CD4-positive, alpha-beta T cell treated with Interleukin-10 for 1 hour (primary cell): ENCODE results near the gene MARK1.
"Not testable (repeated sequence)": the region's sequence is repeated elsewhere in the genome, so short reads cannot be mapped to it uniquely, and the experiment has no call there.

ENCODE experiments used
- DNase-seq: peaks from one replicate; pipeline ENCODE4 v3.0.0-alpha.2; 2020

The MARK1 gene

DNA sequence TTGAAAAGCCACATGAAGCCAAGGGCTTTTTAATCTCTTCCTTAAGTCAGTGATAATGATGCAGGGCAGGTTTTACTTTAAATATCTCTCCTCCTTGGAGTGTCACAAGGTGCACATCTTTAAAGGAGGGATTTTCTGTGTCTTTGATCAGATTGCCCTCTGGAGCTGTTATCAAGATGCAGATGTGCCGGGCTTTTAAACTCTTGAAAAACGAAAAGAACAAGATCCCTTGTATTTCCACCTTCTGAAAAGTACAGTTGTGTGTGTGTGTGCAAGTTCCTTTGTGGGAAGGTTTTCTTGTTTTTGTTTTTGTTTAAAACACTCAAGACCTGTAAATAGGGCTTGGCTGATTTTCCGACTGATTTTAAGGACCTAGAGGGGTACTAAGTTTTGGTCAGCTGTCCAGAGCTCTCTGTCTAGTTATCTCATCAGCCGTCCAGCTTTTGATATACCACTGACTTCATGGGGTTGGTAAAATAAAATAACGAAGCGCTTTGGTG is 1.6 kb downstream of the MARK1 start:
- no peak for DNase-seq

DNA sequence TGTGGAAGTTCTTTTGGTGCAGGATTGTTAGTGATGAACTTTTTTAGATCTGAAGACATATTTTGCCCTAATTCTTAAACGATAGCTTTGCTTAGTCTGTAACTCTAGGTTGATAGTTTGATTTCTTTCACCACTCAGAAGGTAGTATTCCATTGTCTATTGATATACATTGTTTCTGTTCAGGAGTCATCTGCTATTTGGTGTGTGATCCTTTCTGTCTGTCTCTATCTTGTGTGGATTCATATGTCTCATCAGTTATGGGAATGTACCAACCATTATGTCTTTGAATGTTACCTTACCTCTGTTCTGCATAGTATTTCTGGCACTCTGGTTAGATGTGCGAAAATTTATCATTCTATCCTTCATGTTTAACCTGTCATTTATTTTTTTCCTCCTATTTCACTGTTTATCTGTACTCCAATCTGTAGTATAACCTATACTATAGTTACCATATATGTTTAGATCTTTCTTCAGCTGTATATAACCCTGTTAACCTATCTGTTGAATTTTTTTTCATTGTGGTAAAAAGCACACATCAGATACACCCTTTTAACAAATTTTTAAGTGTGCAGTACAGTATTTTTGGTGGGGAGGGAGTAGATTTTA is 5.7 kb downstream of the MARK1 start:
- no peak for DNase-seq

DNA sequence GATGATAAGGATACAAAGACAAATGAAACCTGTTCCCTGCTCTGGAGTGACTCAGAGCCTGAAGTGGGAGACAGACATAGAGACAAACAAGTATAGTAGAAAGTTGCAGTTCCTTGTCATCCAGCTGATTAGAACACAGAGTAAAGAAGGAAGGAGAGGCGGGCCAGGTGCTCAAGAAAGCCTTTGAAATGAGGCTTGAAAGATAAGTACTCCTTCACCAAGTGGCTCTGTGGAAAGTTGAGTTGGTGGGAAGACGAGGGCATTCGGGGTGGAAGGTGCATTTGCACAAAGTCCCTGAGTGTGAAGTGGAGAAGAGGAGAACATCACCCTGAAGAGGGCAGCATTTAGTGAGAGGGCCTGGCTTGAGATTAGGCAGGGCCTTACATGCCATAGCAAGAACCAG is 17.0 kb downstream of the MARK1 start:
- no peak for DNase-seq

DNA sequence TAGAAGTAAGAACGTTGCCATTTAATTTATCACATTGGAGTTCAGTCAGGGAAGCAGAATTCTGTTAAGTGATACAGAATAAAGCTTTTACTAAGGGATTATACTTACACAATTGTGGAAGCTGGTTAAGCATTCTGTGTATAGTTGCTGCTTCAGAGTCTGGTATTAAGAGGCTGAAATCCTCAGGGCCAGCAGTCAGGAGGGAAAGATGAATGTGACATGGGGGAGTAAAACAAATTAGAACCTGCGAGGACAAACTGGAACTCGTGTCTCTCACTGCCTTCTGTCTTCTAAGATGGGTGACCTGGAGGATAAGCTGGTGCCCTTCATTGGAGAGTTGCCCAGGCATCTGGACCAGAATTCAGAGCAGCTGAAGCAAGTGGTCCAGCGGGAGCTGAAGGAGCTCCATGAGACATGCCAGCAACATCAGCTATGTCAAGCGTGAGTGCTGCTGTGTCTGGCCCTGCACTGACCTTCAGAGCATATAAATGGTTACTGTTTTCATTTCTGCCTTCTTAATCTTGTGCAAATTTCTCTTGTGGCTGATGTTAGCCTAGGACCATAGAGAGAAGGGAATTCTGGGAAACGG is 23.0 kb downstream of the MARK1 start:
- DNase-seq: no peak

DNA sequence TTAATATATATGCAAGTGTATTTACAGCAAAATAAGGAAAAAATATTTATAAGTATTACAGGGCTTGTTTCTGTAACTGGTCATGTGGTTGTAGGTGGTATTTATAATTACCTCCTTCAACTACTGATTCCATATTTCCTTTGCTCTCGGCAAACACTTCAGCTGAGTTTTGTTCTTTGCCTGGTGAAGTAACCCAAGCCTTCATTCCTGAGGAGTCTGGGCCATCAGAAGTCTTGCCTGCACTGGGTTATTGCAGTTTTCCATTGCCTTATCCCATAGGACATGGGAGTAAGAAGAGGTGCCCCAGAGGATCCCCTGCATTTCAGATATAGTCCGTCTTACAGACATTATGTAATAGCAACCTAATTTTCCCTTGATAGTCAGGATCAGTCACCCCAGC is 23.8 kb downstream of the MARK1 start:
- DNase-seq: no peak

DNA sequence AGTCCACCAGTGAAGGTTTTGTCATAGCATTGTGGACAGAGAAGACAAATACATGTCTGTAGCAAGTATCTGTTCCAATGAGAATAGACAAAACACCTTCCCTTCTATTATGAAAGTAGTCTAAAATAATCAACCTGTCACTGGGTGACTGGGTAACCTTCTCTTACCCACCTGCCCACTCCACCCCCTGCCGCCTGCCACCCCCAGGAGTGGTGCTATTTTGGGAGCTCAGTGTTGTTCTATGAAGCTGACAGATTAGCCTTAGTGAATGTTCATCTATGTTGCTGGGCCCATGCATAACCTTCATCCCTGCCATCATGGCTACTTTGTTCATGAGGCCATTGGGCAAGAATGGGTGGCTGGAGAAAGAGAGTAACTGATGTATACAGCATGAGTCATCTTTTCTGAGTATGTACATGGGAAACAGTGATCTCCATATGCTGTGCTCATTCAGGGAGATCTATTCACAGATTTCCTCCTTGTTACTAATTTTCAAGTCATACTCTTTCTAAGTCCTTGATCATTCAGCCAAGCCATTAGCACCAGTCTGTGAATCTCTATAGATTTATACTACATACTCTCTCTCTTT is 24.8 kb downstream of the MARK1 start:
- DNase-seq: no peak

DNA sequence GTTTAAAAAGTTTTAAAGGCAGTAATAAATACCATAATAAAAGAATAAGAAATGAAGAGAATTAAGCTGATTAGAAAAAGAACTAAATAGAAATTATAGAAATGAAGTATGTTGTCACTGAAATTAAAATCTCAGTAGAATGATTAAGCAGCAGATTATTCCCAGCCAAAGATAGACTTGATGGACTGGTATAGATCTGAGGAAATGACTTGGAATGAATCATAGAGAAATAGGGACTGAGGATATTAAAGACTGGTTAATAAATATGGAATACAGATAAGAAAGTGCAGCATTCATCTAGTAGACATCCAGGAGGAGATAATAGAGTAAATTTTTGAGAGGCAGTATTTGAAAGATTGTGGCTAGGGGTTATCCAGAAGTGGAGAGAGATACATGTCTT is 28.7 kb downstream of the MARK1 start:
- DNase-seq: no peak

DNA sequence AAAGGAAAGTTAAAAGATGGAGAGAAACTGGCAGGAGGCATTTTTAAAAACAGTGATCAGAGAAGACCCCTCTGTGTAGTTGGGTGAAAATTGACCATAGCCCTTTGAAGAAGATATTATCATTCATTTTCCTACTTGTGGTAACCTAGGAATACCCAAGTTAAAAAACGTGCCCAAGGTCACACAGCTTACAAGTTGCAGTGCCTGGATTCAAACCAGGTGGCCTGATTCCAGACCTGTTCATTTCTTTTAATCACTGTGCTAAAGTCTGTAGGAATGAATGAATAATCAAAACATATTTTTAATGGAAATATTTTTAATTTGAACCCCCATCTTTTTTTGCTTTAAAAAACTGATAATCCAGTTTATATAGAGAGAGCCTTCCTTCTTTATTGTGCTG is 35.6 kb downstream of the MARK1 start:
- no peak for DNase-seq

DNA sequence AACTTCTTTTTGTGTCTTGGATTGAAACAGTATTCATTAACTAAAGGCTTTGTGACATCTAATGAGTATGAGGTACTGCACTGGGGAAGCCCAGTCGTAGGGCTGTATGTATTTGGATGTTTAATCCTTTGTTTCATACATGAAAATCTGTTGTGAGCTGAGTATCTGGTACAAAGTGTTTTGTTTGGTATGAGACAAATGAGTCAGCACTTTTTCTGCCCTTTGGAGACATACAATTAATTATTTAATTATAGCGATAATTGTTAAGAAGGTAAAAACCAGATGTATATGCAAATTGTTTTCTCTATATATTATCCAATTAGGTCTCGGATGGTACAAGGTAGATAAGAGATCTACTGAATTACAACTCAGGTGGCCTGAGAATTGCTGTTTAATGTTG is 36.3 kb downstream of the MARK1 start:
- no peak for DNase-seq

DNA sequence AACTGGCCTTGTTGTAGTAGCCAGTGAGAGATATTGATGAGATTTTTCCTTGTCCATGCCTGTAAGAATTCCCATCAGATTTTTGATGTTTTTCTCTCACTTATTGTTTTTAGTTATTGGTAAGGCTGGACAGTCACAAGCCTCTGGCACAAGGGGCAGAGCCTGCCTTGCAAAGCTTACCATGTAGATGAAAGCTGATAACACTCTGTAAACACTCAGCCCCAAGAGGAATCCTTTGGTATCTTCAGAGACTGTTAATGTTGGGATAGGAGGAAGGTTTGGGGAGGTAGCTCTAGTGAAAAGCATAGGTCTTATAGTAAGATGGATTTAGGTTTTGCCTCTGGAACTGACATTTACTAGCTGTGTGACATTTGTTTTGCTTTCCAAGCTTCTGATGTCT is 37.7 kb downstream of the MARK1 start:
- no peak for DNase-seq

DNA sequence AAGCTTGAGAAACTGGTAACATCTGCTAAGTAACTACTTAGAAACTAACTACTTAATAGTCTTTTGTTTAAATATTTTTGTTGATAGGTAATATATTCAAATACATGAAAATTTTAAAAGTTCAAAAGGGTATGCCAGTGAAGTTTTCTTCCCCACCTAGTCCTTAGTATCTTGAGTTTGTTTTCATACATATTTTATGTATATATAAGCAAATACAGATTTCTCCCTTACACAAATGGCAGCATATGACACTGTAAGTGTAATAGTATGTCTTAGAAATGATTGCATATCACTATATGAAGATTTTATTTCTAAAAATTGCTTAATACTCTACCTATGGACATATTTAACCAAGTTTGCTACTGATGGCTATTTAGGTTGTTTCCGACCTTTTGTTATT is 38.9 kb downstream of the MARK1 start:
- no peak for DNase-seq

DNA sequence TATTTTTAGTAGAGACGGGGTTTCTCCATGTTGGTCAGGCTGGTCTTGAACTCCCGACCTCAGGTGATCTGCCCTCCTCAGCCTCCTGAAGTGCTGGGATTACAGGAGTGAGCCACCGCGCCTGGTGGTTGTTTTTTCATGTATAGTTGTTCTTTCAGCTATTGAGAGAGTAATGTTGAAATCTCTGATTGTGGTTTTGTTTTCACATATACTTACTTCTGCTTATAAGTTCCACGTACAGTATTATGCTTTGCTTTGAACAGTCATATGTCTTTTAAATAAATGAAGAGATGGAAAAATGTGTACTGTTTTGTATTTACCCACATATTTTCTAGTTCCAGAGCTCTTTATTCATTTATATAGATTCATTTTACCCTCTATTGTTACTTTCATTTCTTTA is 44.5 kb downstream of the MARK1 start:
- no peak for DNase-seq

DNA sequence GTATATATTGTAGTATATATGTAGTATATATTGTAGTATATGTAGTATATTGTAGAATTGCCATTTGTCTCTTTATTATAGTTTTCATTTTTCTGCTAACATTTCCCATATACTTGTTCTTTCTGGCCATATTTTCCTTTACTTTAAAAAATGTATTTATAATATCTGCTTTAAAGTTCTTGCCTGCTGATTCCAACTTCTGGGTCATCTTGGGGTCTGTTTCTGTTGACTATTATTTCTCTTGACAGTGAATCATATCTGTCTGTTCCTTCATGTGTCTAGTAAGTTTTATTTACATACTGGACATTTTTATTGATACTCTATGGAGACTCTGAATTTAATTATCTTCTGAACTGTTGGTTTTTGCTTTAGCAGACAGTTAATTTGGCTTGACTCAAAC is 45.9 kb downstream of the MARK1 start:
- DNase-seq: no peak

DNA sequence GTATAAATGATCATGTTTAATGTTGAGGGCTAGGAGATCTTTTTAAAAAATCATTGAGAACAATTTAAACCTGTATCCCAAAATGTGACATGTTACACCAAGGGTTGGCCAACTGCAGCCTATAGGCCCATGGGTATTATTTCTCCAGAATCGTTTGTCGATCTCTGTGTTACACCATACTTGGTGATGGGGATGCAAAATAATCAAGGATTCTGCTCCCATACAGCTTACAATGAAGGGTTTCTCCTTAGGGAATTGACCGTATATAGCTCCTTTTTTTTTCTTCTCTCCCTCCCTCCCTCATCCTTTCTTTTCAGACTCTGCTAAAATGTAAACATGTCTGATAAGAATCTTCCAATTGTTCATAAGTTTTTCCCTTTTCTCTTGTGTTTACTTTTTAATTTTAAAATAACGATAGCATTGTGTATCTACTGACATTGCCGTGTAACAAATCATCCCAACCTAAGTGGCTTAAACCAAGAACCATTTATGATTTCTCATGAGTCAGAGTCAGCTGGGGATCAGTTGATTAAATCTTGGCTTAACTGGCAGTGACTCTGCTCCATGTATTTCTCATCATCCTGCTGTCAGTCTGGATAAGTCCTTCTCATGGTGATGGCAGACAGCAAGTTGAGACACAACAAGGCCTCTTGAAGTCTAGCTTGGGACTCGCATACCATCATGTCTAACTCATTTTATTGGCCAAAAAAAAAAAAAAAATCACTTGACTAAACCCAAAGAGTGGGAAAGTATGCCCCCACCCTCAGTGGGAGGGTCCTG is 48.0 kb downstream of the MARK1 start:
- no peak for DNase-seq

DNA sequence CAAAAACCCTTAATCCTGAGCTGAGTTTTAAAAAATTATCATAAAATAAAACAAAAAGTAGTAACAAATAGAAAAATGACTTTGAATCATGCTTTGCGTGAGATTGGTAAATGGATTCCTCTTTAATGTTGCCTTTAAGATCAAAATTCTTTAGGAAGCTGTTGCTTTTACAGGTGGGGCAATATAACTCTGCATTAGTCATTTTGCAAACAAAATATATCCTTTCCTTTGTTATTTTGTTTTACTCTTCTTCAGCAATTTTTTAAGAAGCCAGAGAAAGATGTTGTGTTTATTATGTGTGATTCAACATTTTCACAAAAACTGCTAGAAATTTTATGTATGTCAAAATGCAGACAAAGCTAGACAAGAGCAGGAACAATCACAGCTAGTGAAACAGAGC is 50.0 kb downstream of the MARK1 start:
- DNase-seq: no peak

DNA sequence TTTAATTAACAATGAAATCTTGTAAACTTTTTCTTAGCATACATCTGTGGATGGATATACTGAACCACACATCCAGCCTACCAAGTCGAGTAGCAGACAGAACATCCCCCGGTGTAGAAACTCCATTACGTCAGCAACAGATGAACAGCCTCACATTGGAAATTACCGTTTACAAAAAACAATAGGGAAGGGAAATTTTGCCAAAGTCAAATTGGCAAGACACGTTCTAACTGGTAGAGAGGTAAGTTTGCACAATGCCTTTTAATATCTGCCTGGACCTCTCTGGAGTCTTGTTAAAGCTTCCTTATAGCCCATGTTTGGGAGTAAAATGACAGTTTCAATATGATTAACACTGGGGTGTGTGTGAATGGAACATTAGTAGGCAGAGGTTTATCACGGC is 51.4 kb downstream of the MARK1 start:
- no peak for DNase-seq

DNA sequence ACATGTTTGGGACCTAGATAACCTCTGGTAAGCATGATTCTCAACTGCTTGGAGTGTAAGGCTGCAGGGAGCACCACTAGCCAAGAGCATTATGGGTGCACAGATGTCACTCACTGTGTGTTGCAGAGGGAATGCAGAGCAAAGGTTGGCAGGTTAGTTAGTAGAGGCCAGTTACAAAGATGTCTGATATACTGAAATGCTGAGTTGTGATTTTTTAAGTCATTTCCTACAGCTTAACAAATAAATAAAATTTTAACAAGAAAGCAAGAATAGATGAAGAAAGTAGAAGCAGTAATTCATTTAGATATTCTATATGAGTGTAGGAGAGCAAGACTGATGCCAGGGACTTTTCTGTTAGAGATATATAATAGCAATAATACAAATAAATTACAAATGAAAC is 64.8 kb downstream of the MARK1 start:
- no peak for DNase-seq

DNA sequence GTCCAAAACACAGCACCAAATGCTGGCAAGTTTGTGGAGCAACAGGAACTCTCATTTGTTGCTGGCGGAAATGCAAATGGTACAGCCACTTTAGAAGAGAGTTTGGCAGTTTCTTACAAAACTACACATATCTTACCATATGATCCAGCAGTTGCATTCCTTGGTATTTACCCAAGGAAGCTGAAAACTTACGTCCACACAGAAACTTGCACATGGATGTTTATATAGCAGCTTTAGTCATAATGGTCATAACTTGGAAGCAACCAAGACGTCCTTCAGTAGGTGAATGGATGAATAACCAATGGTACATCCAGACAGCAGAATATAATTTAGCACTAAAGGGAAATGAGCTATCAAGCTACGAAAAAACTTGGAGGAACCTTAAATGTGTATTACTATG is 66.4 kb downstream of the MARK1 start:
- DNase-seq: no peak

DNA sequence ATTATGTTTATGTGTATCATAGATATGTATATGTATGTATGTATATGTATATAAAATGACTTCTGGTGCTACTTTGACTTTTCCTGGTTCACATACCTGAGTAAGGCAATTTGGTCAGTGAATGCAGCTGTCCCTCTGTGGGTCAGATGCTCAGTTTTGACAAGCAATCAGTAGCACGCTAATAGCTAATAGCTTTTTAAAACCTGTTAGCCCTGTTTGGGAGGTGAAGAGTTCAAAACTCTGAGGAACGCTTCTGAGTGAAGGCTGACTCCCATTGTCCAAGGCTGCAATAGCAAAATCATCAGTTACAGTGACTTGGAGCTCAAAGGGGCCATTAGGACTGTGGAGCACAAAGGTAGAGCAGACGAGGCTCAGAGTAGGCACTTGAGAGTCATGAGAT is 67.2 kb downstream of the MARK1 start:
- DNase-seq: no peak

DNA sequence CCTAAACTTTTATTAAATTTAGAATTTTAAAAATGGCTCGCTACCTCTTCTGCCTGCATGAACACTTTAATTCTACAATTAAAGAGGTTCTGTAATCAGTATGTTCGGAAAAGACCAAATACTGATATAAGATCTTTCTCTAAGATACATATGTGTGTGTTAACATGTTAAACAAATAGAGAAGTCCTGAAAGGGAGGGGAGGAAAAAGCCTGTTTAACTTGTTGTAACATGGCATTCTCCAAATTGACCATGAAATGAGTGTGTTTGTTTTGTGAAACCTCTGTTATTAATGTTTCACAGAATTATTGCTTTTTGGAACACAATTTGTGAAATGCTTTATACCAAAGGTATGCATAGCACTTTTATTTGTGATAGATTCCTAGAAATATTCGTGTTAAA is 77.0 kb downstream of the MARK1 start:
- DNase-seq: no peak

DNA sequence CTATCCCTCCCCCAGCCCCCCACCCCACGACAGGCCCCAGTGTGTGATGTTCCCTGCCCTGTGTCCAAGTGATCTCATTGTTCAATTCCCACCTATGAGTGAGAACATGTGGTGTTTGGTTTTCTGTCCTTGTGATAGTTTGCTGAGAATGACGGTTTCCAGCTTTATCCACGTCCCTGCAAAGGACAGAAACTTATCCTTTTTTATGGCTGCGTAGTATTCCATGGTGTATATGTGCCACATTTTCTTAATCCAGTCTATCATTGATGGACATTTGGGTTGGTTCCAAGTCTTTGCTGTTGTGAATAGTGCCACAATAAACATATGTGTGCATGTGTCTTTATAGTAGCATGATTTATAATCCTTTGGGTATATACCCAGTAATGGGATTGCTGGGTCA is 77.7 kb downstream of the MARK1 start:
- DNase-seq: not testable (repeated sequence)

DNA sequence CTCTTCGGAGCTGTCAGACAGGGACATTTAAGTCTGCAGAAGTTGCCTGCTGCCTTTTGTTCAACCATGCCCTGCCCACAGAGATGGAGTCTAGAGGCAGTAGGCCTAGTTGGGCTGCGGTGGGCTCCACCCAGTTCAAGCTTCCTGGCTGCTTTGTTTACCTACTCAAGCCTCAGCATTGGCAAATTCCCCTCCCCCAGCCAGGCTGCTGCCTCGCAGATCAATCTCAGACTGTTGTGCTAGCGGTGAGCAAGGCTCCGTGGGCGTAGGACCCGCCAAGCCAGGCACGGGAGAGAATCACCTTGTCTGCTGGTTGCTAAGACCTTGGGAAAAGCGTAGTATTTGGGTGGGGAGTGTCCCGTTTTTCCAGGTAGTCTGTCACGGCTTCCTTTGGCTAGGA is 83.2 kb downstream of the MARK1 start:
- not testable (repeated sequence) for DNase-seq

DNA sequence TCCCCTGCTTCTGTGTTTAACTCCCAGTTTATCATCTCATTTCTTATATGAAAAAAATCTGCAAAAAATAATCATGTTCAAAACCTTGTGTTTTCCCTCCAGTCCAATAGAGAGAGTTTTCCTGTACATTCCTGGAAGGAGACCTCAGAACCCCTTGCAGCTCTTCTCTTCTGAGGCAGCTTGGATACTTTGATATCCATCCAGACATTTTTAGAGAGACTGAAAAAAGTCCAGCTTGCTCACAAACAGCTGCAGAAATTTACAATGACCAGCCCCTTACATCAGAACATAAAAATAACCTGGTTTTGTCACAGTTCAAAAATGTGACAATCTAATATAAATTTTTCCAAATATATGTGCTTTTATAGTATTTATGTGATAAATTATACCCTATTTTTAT is 88.9 kb downstream of the MARK1 start:
- DNase-seq: no peak

DNA sequence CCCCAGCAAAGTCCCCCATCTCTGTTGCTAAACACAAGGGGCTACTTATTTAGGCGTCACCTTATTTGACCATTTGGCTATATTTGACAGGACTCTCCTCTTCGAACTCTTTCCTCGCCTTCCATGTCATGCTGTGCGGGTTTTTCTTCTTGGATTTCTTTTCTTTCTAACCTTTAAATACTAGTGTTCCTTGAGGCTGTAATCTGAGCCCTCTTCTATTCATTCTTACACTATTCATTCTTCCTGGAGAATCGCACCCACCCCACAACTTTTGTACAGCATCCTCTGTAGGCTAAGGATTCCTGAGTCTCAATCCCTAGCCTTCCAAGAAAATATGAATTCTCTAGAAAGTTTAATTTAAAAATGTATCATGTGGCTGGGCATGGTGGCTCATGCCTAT is 100.5 kb downstream of the MARK1 start:
- DNase-seq: no peak
